Liver (tissue), 3 donors: ENCODE measurements around the gene PCDH15.

Source experiments
- CTCF ChIP-seq: fragments of 150-350 bp; IDR thresholded peaks from 2 replicates; pipeline ENCODE4 v1.5.1; 2017; ENCODE audit warnings: improper control_type of control experiment, low read depth, low read length; ENCODE audit not compliant: missing input control
- EGR1 ChIP-seq, 2 donors: IDR thresholded peaks; 2 replicates each; pipeline ENCODE4 v1.6.1; 2016 to 2018; ENCODE audit warnings: antibody characterized with exemption in 2 of 2, low read depth in 2 of 2
- GABPA ChIP-seq, 2 donors: IDR thresholded peaks in 1 of 2; conservative IDR thresholded peaks in 1 of 2; 2 replicates each; pipeline ENCODE4 v1.6.1; 2016; ENCODE audit warnings: antibody characterized with exemption in 2 of 2, mild to moderate bottlenecking in 1 of 2, moderate library complexity in 1 of 2
- MAX ChIP-seq: IDR thresholded peaks from 2 replicates; pipeline ENCODE4 v1.6.1; 2016; ENCODE audit warnings: antibody characterized with exemption
- REST ChIP-seq: IDR thresholded peaks from 2 replicates; pipeline ENCODE4 v1.6.1; 2016; ENCODE audit warnings: antibody characterized with exemption, mild to moderate bottlenecking
- SP1 ChIP-seq: IDR thresholded peaks from 2 replicates; pipeline ENCODE4 v1.6.1; 2018; ENCODE audit warnings: antibody characterized with exemption, mild to moderate bottlenecking
- ZBTB33 ChIP-seq: IDR thresholded peaks from 2 replicates; pipeline ENCODE4 v1.6.1; 2016; ENCODE audit warnings: antibody characterized with exemption
- donor health status: healthy.
- donor health status: healthy.

- TF ChIP-seq REST (no peak), CTCF (no peak), MAX (no peak), EGR1 (IDR thresholded peaks at IDR 0.05; ENCODE audit: low read depth in 2 of 2) (no peak), ZBTB33 (no peak), SP1 (no peak), GABPA (IDR thresholded peaks at IDR 0.05 in 1 of 2, conservative IDR thresholded peaks at IDR 0.05 in 1 of 2) (no peak)
These were observed 967.1 kb downstream of the PCDH15 start for GRCh38 chr10:53833908-53834307.
